Gastrocnemius medialis (tissue), 4 donors: ENCODE data around the gene FYB2. TPM values are rescaled to one million over a fixed set of nuclear protein-coding genes. Genes with fewer than 3 reads are reported as not detected.

Experiments
- total RNA-seq, 4 donors: library from RNA; depleted of rRNA; stranded (reverse); fragments of >200 nt; gene quantifications; one replicate each; pipeline versions ENCODE4 v1.1.0 to v1.2.3, GENCODE V29; 2016

FYB2 gene
- total RNA-seq, 4 donors from 2014 or later: 1.0 to 14.2 (median 1.7) TPM

Other genes with a start within 250 kb of the FYB2 start
- gene PLPP3, start 239.8 kb downstream of the FYB2 start, total RNA-seq: 10 to 100 TPM; 53.2 to 71.5 (median 55.5) TPM
- gene PRKAA2, start 174.1 kb downstream of the FYB2 start, total RNA-seq: 10 to 100 TPM; 24.6 to 78.6 (median 70.9) TPM
- gene C8A, start 35.4 kb upstream of the FYB2 start, total RNA-seq: under 1 TPM in 2 of 4 donors, not detected in 2; 0.20 to 0.40 TPM
- gene C8B, start 146.6 kb upstream of the FYB2 start, total RNA-seq: 1 to 10 TPM in 1 of 4 donors, under 1 TPM in 1, not detected in 2; 0.68 to 1.5 TPM